Measurements from ENCODE around the gene VPS13D. TPM values are rescaled to one million over a fixed set of nuclear protein-coding genes. Genes with fewer than 3 reads are reported as not detected.

The VPS13D gene
- total RNA-seq, 1 experiment from 2014 or later, result 31.6 TPM

GRCh38 chr1:12194666-12195216, 35.1 kb upstream of the VPS13D start (continued):
- TF ChIP-seq, protein P1, sequence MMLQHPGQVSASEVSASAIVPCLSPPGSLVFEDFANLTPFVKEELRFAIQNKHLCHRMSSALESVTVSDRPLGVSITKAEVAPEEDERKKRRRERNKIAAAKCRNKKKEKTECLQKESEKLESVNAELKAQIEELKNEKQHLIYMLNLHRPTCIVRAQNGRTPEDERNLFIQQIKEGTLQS (IDR thresholded peaks at IDR 0.05), result no peak
- no peak for TF ChIP-seq FOSL1 (IDR thresholded peaks at IDR 0.05; ENCODE audit: low read depth)
- no peak for TF ChIP-seq EGR1 (IDR thresholded peaks at IDR 0.05; ENCODE audit: low read depth)
- TF ChIP-seq SRF (IDR thresholded peaks at IDR 0.05; ENCODE audit: low read depth), result no peak
- no peak for TF ChIP-seq SIN3A (IDR thresholded peaks at IDR 0.05; ENCODE audit: low read depth)
- no peak for TF ChIP-seq YY1 (IDR thresholded peaks at IDR 0.05; ENCODE audit: extremely low read depth, insufficient replicate concordance, low read depth, low read length)
- TF ChIP-seq MAX (IDR thresholded peaks at IDR 0.05), result no peak
- TF ChIP-seq CTCF (IDR thresholded peaks at IDR 0.05 in 2 of 3, conservative IDR thresholded peaks at IDR 0.05 in 1 of 3; ENCODE audit: borderline replicate concordance in 1 of 3, insufficient read depth in 1 of 3, low read depth in 2 of 3, low read length in 2 of 3), result no peak
- no peak for TF ChIP-seq ZFX (IDR thresholded peaks at IDR 0.05)

GRCh38 chr1:12195416-12195815, 34.4 kb upstream of the VPS13D start:
- H3K27ac ChIP-seq (ENCODE audit: low read depth, low read length), result no peak overlapping the region
- ChIA-PET CTCF (interaction anchor here (1.5 to 3.2 kb wide), 2 partner anchors 13 to 70 kb away, joined by 5 to 33 read pairs; no protein-coding TSS in a partner anchor), RAD21 (ENCODE audit: low non-redundant PET in 1 of 2, low total read pairs in 2 of 2, uncharacterized antibody in 2 of 2, unreplicated experiment in 2 of 2) (no interaction called here), POLR2A (no interaction called here)
- H3K4me3 ChIP-seq (replicated peaks in 1 of 2; ENCODE audit: low read depth in 1 of 2, low read length in 2 of 2), result no peak overlapping the region
- no peaks in the 10 kb centered on the region for H3K9me3 ChIP-seq (ENCODE audit: control insufficient read depth in 1 of 2, insufficient read depth in 1 of 2, low read depth in 1 of 2, low read length in 2 of 2)
- TF ChIP-seq ZFX (IDR thresholded peaks at IDR 0.05) (no peak), TCF7L2 (IDR thresholded peaks at IDR 0.05; ENCODE audit: borderline replicate concordance, extremely low read depth, insufficient read depth, insufficient read length) (peak; percentile 24)
- ATAC-seq (no peak), DNase-seq (ENCODE audit: low read depth, low spot score) (no peak)
- H3K4me1 ChIP-seq (ENCODE audit: control insufficient read depth in 1 of 2, insufficient read depth in 2 of 2, low read length in 2 of 2), result peaks cover 0 to 4% of the 10 kb centered on the region in 2 experiments; a peak in 1 of 4 replicates
- intact Hi-C loops (cut with micrococcal nuclease), result no loop called here
- BruUV-seq (replicated peaks), result no TSS peak
- no peaks in the 10 kb centered on the region for H4K20me1 ChIP-seq (ENCODE audit: insufficient read depth)
- no peak overlapping the region for H3K4me2 ChIP-seq (ENCODE audit: low read length)
- no peaks in the 10 kb centered on the region for H3K27me3 ChIP-seq (ENCODE audit: insufficient read depth, low read length)
- no peaks in the 10 kb centered on the region for H3K36me3 ChIP-seq (ENCODE audit: control insufficient read depth in 1 of 2, insufficient read depth in 2 of 2, low read length in 2 of 2)
- H3K79me2 ChIP-seq (ENCODE audit: insufficient read depth, low read length), result no peaks in the 10 kb centered on the region
- H3K9me2 ChIP-seq (ENCODE audit: insufficient read depth), result no peaks in the 10 kb centered on the region
- H2AFZ ChIP-seq (ENCODE audit: low read depth, low read length, poor library complexity, severe bottlenecking), result no peak overlapping the region
- H3K9ac ChIP-seq (ENCODE audit: low read length), result no peak overlapping the region

Measured in HCT116 (cell line).